Cerebellar nuclear complex (tissue), 1 donor: ENCODE results near the gene RBM6.
A peak's percentile ranks its signal among the peaks of the same experiment; 100 is the strongest.

Experiments used
- DNase-seq, 2 experiments: peaks; one replicate each; lab custom pipeline; 2025; lab: John Stamatoyannopoulos, UW

The RBM6 gene

GRCh38 chr3:50089609-50089945 is 149.6 kb downstream of the RBM6 start:
- DNase-seq, result no peak

GRCh38 chr3:50090984-50091383 is 151.0 kb downstream of the RBM6 start:
- no peak for DNase-seq

- DNase-seq, result no peak
Measured at GRCh38 chr3:50095352-50095998, 155.5 kb downstream of the RBM6 start.

GRCh38 chr3:50100386-50100785 is 160.4 kb downstream of the RBM6 start:
- DNase-seq, result no peak

GRCh38 chr3:50100956-50101845 is 161.3 kb downstream of the RBM6 start:
- no peak for DNase-seq

- no peak for DNase-seq
Measured at GRCh38 chr3:50102558-50102957, 162.6 kb downstream of the RBM6 start.

- DNase-seq, result no peak
Measured at GRCh38 chr3:50111757-50112156, 171.8 kb downstream of the RBM6 start.

GRCh38 chr3:50112462-50112861 is 172.5 kb downstream of the RBM6 start:
- DNase-seq, result no peak

GRCh38 chr3:50117120-50117519 is 177.2 kb downstream of the RBM6 start:
- no peak for DNase-seq

- no peak for DNase-seq
Measured at GRCh38 chr3:50118237-50118636, 178.3 kb downstream of the RBM6 start.

- no peak for DNase-seq
Measured at GRCh38 chr3:50119786-50120185, 179.8 kb downstream of the RBM6 start.

GRCh38 chr3:50120364-50121071 is 180.6 kb downstream of the RBM6 start:
- DNase-seq, result no peak

- peak in 1 of 2 experiments; percentile 8 for DNase-seq
Measured at GRCh38 chr3:50121072-50122032, 181.4 kb downstream of the RBM6 start.

- DNase-seq, result no peak
Measured at GRCh38 chr3:50122071-50122470, 182.1 kb downstream of the RBM6 start.

- DNase-seq, result no peak
Measured at GRCh38 chr3:50122661-50123391, 182.9 kb downstream of the RBM6 start.

- DNase-seq, result no peak
Measured at GRCh38 chr3:50123394-50124051, 183.6 kb downstream of the RBM6 start.

GRCh38 chr3:50124052-50124799 is 184.3 kb downstream of the RBM6 start:
- no peak for DNase-seq

GRCh38 chr3:50124800-50125178 is 184.8 kb downstream of the RBM6 start:
- DNase-seq, result no peak

GRCh38 chr3:50125541-50126286 is 185.8 kb downstream of the RBM6 start:
- no peak for DNase-seq
